Stomach (tissue), 4 donors: ENCODE data around the gene PPP4R4.

Experiments
- CTCF ChIP-seq, 7 experiments: fragments of 450-650 bp in 4 of 7; fragments of 200-600 bp in 3 of 7; sonication (generic) in 3 of 7; IDR thresholded peaks; one replicate each; pipeline ENCODE4 v1.5.1; 2016 to 2019; ENCODE audit warnings: antibody characterized with exemption in 7 of 7, control low read depth in 2 of 7, mild to moderate bottlenecking in 1 of 7
- POLR2A ChIP-seq, 4 donors: fragments of 450-650 bp; IDR thresholded peaks; one replicate each; pipeline ENCODE4 v1.6.1; 2016; ENCODE audit warnings: antibody characterized with exemption in 4 of 4, control low read depth in 2 of 4, mild to moderate bottlenecking in 1 of 4, moderate library complexity in 1 of 4

GRCh38 chr14:94139006-94139405 is 35.1 kb upstream of the PPP4R4 start:
- no peak for TF ChIP-seq CTCF (IDR thresholded peaks at IDR 0.05)
- no peak for TF ChIP-seq POLR2A (IDR thresholded peaks at IDR 0.05)
